Heart right ventricle (tissue), 16 donors: ENCODE measurements around the gene N4BP3. TPM values are rescaled to one million over a fixed set of nuclear protein-coding genes. Genes with fewer than 3 reads are reported as not detected.

Source experiments
- ATAC-seq, 8 donors: fragments of 200-7000 bp; cut with Tn5 transposase; one replicate each; pipeline ENCODE4 v1.9.1; 2020; ENCODE audit warnings: mild to moderate bottlenecking in 8 of 8, moderate library complexity in 8 of 8, moderate number of reproducible peaks in 1 of 8
- DNase-seq, 2 donors: peaks; one replicate each; pipeline ENCODE4 v3.0.0-alpha.2; 2020
- H3K27ac ChIP-seq, 10 donors: fragments of 200-600 bp; sonication (generic) in 2 of 10; one replicate each; pipeline versions ENCODE4 v1.5.0 to v1.8.0; 2020 to 2022; ENCODE audit warnings: mild to moderate bottlenecking in 3 of 10
- H3K27me3 ChIP-seq, 7 donors: fragments of 200-600 bp; one replicate each; pipeline ENCODE4 v1.8.0; 2021 to 2022; ENCODE audit warnings: mild to moderate bottlenecking in 2 of 7
- H3K36me3 ChIP-seq, 9 donors: fragments of 200-600 bp; sonication (generic) in 1 of 9; one replicate each; pipeline versions ENCODE4 v1.5.0 to v1.8.0; 2020 to 2022; ENCODE audit warnings: mild to moderate bottlenecking in 2 of 9
- H3K4me1 ChIP-seq, 9 donors: fragments of 200-600 bp; sonication (generic) in 1 of 9; one replicate each; pipeline versions ENCODE4 v1.5.0 to v1.8.0; 2020 to 2022; ENCODE audit warnings: mild to moderate bottlenecking in 4 of 9
- H3K4me3 ChIP-seq, 10 donors: fragments of 200-600 bp; sonication (generic) in 2 of 10; one replicate each; pipeline versions ENCODE4 v1.5.0 to v1.8.0; 2020 to 2022; ENCODE audit warnings: mild to moderate bottlenecking in 7 of 10, moderate library complexity in 2 of 10
- H3K9me3 ChIP-seq, 11 donors: fragments of 200-600 bp in 10 of 11; sonication (generic) in 2 of 11; one replicate each; pipeline versions ENCODE4 v1.5.0 to v1.8.0; 2013 to 2022; ENCODE audit warnings: mild to moderate bottlenecking in 2 of 11, control low read depth in 1 of 11, moderate library complexity in 1 of 11
- CTCF ChIP-seq, 9 donors: fragments of 200-600 bp; sonication (generic) in 2 of 9; IDR thresholded peaks; one replicate each; pipeline versions ENCODE4 v1.5.0 to v1.8.0; 2021 to 2022; ENCODE audit warnings: antibody characterized with exemption in 9 of 9, mild to moderate bottlenecking in 5 of 9, moderate library complexity in 1 of 9
- WGBS, 2 donors: extraction: QIAGEN DNeasy Blood & Tissue Kit; methylation state at CpG; one replicate each; pipeline ENCODE4 v1.1.7; 2013; ENCODE audit warnings: inconsistent platforms in 1 of 2; 5-methylcytosine and 5-hydroxymethylcytosine counted together
- intact Hi-C, 10 donors: fragments of 100-400 bp; cut with DNase I; formaldehyde crosslinking; loops; one replicate each; pipeline versions ENCODE4 v1.11.1 to v1.14.2; 2022
- polyA plus RNA-seq, 2 donors: library from polyadenylated mRNA; stranded (reverse); fragments of 200-250 nt; gene quantifications; one replicate each; pipeline ENCODE4 v1.2.3, GENCODE V29; 2013
- total RNA-seq, 10 donors: library from RNA; stranded (reverse); fragmentation: NEBNext Ultra II Directional in 3 of 10; extraction: Animal tissue kit (Norgen Biotek cat#: 25700) in 3 of 10; gene quantifications; one replicate each; pipeline versions ENCODE4 v1.2.1 to v1.2.4, GENCODE V29; 2021 to 2023
- donor health status: Arrhythmogenic right ventricular cardiomyopathy.
- donor health status: ischemic (EF 13 %, LVEDD 7.1; RV severe dilation, severe dysfunction).
- donor health status: healthy with polysubstance abuse.
- donor health status: DM: no; HTN: yes; CAD: no.
- donor health status: DM: no; HTN: no; CAD: no.
- donor health status: ischemic (EF 25% LVEDD 6.9; RV normal size, moderate dysfunction).
- donor health status: ischemic (EF 25% LVEDD 5.7; RV mildly dilated, moderate dysfunction).
- donor health status: healthy.
- donor health status: DM: yes; HTN: yes; CAD: no.
- donor health status: Ischemic cardiomyopathy.
- donor health status: ischemic (EF 35%, LVEDD 5.7; RV mildly dilated, moderate dysfunction).
- donor health status: nonischemic (EF 11% LVEDD 7.7; RV severe dilation, severe dysfunction).
- donor health status: DM: yes; HTN: yes; CAD: no.
- donor health status: PGD.
- donor health status: ischemic (EF 29% LVEDD 5.4; RV normal size, mild dysfunction).
- donor health status: nonischemic (EF 23%, LVEDD 6.1; RV moderate dilation, normal function).

The N4BP3 gene
- total and polyA plus RNA-seq, 12 donors = 1.1 to 5.5 (median 2.8) TPM

- Histone ChIP-seq H3K9me3 (no peaks in the 10 kb centered on the region), H3K27me3 (peaks cover 0 to 16% (median 7%) of the 10 kb centered on the region in 7 donors), H3K27ac (peak overlapping the region in 6 of 10 donors; percentile 34 to 83 (median 42)), H3K4me3 (peak overlapping the region in 9 of 10 donors; percentile 7 to 46 (median 25)), H3K36me3 (peaks cover 0 to 9% (median 0%) of the 10 kb centered on the region in 9 donors), H3K4me1 (peaks cover 3 to 69% (median 51%) of the 10 kb centered on the region in 9 donors)
- TF ChIP-seq CTCF (IDR thresholded peaks at IDR 0.05) = no peak
- 64 to 71% methylated on average over 38 of the region's 38 CpGs for WGBS, 2 donors
- intact Hi-C loops = no loop called here
- ATAC-seq = peak in 7 of 8 donors; percentile 25 to 78 (median 48)
- peak in 1 of 2 donors; percentile 36 for DNase-seq
These were observed 8.3 kb downstream of the N4BP3 start for GRCh38 chr5:178121391-178122276.

- Histone ChIP-seq H3K4me3 (peak overlapping the region in 1 of 10 donors; percentile 46), H3K27ac (peak overlapping the region in 2 of 10 donors; percentile 44 to 49), H3K36me3 (peaks cover 0 to 9% (median 0%) of the 10 kb centered on the region in 9 donors), H3K4me1 (peaks cover 0 to 69% (median 46%) of the 10 kb centered on the region in 9 donors), H3K27me3 (peaks cover 0 to 9% (median 0%) of the 10 kb centered on the region in 7 donors), H3K9me3 (no peaks in the 10 kb centered on the region)
- TF ChIP-seq CTCF (IDR thresholded peaks at IDR 0.05) = no peak
- intact Hi-C loops = no loop called here
- no peak for DNase-seq
- ATAC-seq = no peak
- 81 to 82% methylated on average over 5 of the region's 5 CpGs for WGBS, 2 donors
These were observed 9.0 kb downstream of the N4BP3 start for GRCh38 chr5:178122346-178122745.

GRCh38 chr5:178123094-178123965 is 10.0 kb downstream of the N4BP3 start:
- no peak for TF ChIP-seq CTCF (IDR thresholded peaks at IDR 0.05)
- no peak for DNase-seq
- Histone ChIP-seq H3K9me3 (no peaks in the 10 kb centered on the region), H3K4me1 (peaks cover 0 to 61% (median 39%) of the 10 kb centered on the region in 9 donors), H3K27ac (peak overlapping the region in 1 of 10 donors; percentile 29), H3K27me3 (peaks cover 0 to 7% (median 0%) of the 10 kb centered on the region in 7 donors), H3K4me3 (no peak overlapping the region), H3K36me3 (peaks cover 0 to 9% (median 0%) of the 10 kb centered on the region in 9 donors)
- intact Hi-C loops = no loop called here
- 90 to 93% methylated on average over 13 of the region's 13 CpGs for WGBS, 2 donors
- ATAC-seq = no peak
